ENCODE measurements around the gene CCNK. TPM values are rescaled to one million over a fixed set of nuclear protein-coding genes. Genes with fewer than 3 reads are reported as not detected.

Gene CCNK
- total RNA-seq, 1 donor from 2014 or later, result 32.8 TPM

GRCh38 chr14:99507860-99508640 is 26.8 kb downstream of the CCNK start:
- no peak for DNase-seq (ENCODE audit: low read depth, low spot score)

GRCh38 chr14:99508896-99509629 is 27.9 kb downstream of the CCNK start:
- no peak for DNase-seq (ENCODE audit: low read depth, low spot score)

- DNase-seq (ENCODE audit: low read depth, low spot score), result no peak
These were observed 28.8 kb downstream of the CCNK start for GRCh38 chr14:99509871-99510555.

- DNase-seq (ENCODE audit: low read depth, low spot score), result no peak
These were observed 29.4 kb downstream of the CCNK start for GRCh38 chr14:99510556-99511139.

GRCh38 chr14:99511421-99512109 is 30.4 kb downstream of the CCNK start:
- DNase-seq (ENCODE audit: low read depth, low spot score), result no peak

GRCh38 chr14:99512110-99512449 is 30.9 kb downstream of the CCNK start:
- no peak for DNase-seq (ENCODE audit: low read depth, low spot score)

- DNase-seq (ENCODE audit: low read depth, low spot score), result no peak
These were observed 31.5 kb downstream of the CCNK start for GRCh38 chr14:99512571-99513182.

GRCh38 chr14:99513183-99513694 is 32.0 kb downstream of the CCNK start:
- no peak for DNase-seq (ENCODE audit: low read depth, low spot score)

- no peak for DNase-seq (ENCODE audit: low read depth, low spot score)
These were observed 32.8 kb downstream of the CCNK start for GRCh38 chr14:99513946-99514551.

GRCh38 chr14:99514552-99515300 is 33.5 kb downstream of the CCNK start:
- no peak for DNase-seq (ENCODE audit: low read depth, low spot score)

GRCh38 chr14:99515301-99516155 is 34.3 kb downstream of the CCNK start:
- DNase-seq (ENCODE audit: low read depth, low spot score), result no peak

GRCh38 chr14:99516156-99516870 is 35.1 kb downstream of the CCNK start:
- DNase-seq (ENCODE audit: low read depth, low spot score), result no peak

GRCh38 chr14:99516871-99517642 is 35.8 kb downstream of the CCNK start:
- DNase-seq (ENCODE audit: low read depth, low spot score), result no peak

GRCh38 chr14:99517643-99518381 is 36.6 kb downstream of the CCNK start:
- DNase-seq (ENCODE audit: low read depth, low spot score), result no peak

- no peak for DNase-seq (ENCODE audit: low read depth, low spot score)
These were observed 37.5 kb downstream of the CCNK start for GRCh38 chr14:99518441-99519346.

Measured in pulmonary artery endothelial cell (primary cell).